ENCODE measurements around the gene IL17A. TPM values are rescaled to one million over a fixed set of nuclear protein-coding genes. Genes with fewer than 3 reads are reported as not detected.

Gene IL17A
- total and polyA plus RNA-seq, 8 donors = not detected

DNA sequence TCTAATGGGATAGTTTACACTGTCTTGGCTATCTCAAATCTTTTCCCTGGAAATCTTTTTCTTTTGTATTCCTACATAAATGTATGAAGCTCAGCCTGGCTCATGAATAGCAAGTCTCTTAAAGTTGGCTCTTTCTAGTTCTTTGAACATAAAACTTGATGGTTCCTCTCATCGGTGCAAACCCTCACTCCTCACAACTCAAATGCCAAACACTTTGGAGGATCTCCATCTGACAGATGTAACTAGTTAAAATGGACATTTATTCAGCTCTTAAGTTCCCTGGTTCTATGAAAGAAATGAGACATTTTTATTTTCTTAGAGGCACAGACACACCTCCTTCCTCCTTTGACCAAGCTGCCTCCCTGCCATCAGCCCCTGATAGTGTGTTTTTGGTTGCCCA lies 43.6 kb upstream of the IL17A start:
- Histone ChIP-seq H3K9me3 (no peaks in the 10 kb centered on the region), H3K4me1 (no peaks in the 10 kb centered on the region), H3K4me3 (no peak overlapping the region), H3K36me3 (no peaks in the 10 kb centered on the region), H3K27ac (no peak overlapping the region), H3K27me3 (peaks cover 0 to 7% of the 10 kb centered on the region in 2 donors)
- TF ChIP-seq, protein P1, sequence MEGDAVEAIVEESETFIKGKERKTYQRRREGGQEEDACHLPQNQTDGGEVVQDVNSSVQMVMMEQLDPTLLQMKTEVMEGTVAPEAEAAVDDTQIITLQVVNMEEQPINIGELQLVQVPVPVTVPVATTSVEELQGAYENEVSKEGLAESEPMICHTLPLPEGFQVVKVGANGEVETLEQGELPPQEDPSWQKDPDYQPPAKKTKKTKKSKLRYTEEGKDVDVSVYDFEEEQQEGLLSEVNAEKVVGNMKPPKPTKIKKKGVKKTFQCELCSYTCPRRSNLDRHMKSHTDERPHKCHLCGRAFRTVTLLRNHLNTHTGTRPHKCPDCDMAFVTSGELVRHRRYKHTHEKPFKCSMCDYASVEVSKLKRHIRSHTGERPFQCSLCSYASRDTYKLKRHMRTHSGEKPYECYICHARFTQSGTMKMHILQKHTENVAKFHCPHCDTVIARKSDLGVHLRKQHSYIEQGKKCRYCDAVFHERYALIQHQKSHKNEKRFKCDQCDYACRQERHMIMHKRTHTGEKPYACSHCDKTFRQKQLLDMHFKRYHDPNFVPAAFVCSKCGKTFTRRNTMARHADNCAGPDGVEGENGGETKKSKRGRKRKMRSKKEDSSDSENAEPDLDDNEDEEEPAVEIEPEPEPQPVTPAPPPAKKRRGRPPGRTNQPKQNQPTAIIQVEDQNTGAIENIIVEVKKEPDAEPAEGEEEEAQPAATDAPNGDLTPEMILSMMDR (IDR thresholded peaks at IDR 0.05) = no peak
- ATAC-seq = no peak
- DNase-seq = no peak
- intact Hi-C loops (cut with DNase I) = no loop called here

DNA sequence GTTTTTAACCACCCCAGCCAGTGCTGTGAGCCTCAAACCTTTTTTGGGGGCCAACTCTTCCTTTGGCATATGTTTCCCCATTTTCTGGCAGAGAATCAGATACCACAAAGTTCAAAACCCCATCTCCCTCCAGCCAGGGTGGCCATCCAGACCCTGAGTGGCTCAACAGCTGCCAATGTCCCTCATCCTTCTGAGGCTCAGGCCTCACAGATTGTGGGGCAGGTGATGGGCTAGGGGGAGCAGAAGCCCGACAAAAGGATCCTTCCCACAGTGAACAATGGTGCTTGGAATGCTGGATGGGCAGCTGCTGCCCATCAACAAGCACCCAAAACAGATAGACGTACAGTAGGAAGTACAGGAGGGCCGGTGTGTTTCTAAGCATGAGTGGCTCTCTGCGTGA lies 42.6 kb upstream of the IL17A start:
- Histone ChIP-seq H3K27ac (no peak overlapping the region), H3K4me1 (no peaks in the 10 kb centered on the region), H3K27me3 (peaks cover 0 to 7% of the 10 kb centered on the region in 2 donors), H3K9me3 (no peaks in the 10 kb centered on the region), H3K36me3 (no peaks in the 10 kb centered on the region), H3K4me3 (no peak overlapping the region)
- TF ChIP-seq, protein P1 (IDR thresholded peaks at IDR 0.05) = no peak
- no peak for DNase-seq
- no peak for ATAC-seq
- intact Hi-C loops (cut with DNase I) = no loop called here

DNA sequence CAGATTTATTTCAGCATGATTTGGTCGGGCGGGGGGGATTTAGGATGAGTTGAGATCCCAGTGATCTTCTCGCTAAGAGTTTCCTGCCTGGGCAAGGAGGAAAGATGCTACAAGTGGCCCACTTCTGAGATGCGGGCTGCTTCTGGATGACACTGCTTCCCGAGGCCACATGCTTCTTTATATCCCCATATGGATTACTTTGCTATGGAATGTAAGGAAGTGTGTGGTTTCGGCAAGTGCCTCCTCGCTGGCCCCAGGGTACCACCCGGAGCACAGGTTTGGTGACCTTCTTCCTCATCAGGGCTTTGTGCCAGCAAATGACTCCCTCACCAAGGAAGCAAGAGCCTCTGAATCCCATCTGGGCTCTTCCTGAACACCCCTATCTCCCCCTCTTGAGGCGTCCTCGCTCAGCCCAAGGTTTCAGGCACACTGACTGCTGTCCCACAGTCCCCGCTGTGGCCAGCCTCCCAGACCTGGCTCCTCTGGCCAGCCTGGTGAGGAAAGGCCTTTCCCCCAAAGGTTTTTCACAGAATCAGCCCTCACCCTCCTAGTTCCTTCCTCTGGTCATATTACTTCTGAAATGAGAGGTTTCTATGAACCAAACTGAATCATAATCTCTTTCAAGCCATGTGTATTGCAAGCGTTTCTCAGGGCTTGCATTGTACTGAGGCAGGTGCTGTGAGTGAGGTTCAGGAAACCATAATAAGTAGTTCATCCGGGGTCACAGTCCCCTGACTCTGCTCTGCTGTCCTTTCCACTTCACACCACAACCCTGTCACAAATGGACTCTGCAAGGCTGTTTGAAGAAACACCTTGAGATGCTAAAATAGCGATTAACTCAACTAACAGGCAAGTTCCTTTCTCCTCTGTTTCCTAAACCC lies 41.7 kb upstream of the IL17A start:
- no peak overlapping the region for H3K4me3 ChIP-seq
- DNase-seq = no peak
- TF ChIP-seq, protein P1 (IDR thresholded peaks at IDR 0.05) = no peak
- no peak for ATAC-seq
- no peaks in the 10 kb centered on the region for H3K36me3 ChIP-seq
- H3K4me1 ChIP-seq = no peaks in the 10 kb centered on the region
- no peak overlapping the region for H3K27ac ChIP-seq
- peaks cover 0 to 7% of the 10 kb centered on the region in 2 donors for H3K27me3 ChIP-seq
- intact Hi-C loops (cut with DNase I) = no loop called here
- H3K9me3 ChIP-seq = no peaks in the 10 kb centered on the region

DNA sequence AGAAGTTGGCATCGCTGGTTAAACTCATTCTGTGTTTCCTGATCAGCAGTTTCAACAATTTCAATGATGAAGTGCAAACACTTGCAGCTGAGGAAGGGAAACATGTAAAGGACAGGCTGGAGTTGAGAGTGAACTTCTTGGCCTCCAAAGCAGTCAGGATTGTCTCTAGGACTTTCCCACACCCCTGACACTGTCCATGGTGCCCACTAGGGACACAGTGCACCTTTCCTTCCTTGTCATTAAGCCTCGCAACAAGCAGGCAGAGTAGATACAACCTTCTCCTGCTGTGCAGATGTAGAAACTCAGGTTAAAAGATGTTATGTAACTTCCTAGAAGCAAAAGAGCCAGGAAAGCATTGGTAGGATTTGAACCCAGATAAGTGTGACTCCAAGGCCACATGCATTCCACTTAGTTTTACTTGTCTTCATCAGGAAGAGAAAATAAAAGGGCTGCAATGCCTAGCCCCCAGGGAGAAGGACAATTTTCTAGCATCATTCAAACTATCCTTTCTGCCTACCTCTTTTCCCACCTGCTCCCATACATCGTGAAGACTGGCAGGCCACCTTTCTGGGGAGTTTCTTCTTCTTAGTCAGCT lies 39.2 kb upstream of the IL17A start:
- no peaks in the 10 kb centered on the region for H3K9me3 ChIP-seq

DNA sequence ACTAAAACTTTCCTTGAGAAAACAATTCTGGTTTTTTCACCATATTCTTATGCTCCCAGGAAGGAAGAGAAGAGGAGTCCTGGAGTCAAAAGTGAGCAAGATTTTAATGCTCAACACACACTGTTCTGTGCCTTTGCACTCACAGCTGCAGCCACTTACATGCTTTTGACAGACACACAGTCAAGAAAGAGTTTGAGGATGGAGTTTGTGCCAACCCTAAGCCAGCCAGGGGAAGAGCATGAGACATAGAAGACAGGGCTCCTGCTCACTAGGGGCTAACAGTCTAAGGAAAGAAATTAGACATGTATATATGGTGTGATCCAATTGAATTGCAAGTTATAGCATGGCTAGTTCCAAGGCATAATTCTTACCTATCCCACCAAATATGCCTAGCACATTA lies 37.1 kb upstream of the IL17A start:
- H3K4me1 ChIP-seq = no peaks in the 10 kb centered on the region
- peaks cover 0 to 10% of the 10 kb centered on the region in 2 donors for H3K27me3 ChIP-seq
- ATAC-seq = no peak
- no peaks in the 10 kb centered on the region for H3K9me3 ChIP-seq
- H3K4me3 ChIP-seq = no peak overlapping the region
- no peaks in the 10 kb centered on the region for H3K36me3 ChIP-seq
- TF ChIP-seq, protein P1 (IDR thresholded peaks at IDR 0.05) = no peak
- intact Hi-C loops (cut with DNase I) = no loop called here
- H3K27ac ChIP-seq = no peak overlapping the region
- no peak for DNase-seq

More for the DNA sequence above, 39.2 kb upstream of the IL17A start:
- Histone ChIP-seq H3K27ac (no peak overlapping the region), H3K4me1 (no peaks in the 10 kb centered on the region), H3K4me3 (no peak overlapping the region), H3K36me3 (no peaks in the 10 kb centered on the region), H3K27me3 (peaks cover 0 to 7% of the 10 kb centered on the region in 2 donors)
- DNase-seq (no peak), ATAC-seq (no peak)
- intact Hi-C loops (cut with DNase I) = no loop called here
- TF ChIP-seq, protein P1 (IDR thresholded peaks at IDR 0.05) = no peak

Data from left lung (tissue), 10 donors.